SK-N-SH treated with all-trans-retinoic acid at 6 μM for 48 hours (cell line): ENCODE data around the gene RBM10.

ENCODE experiments used
- ARNTL ChIP-seq: fragments of 450-650 bp; formaldehyde crosslinking; IDR thresholded peaks from 2 replicates; pipeline ENCODE4 v1.5.0; 2020; ENCODE audit warnings: low read depth, mild to moderate bottlenecking, moderate library complexity, borderline replicate concordance
- CSRNP3 ChIP-seq: fragments of 250-450 bp; sonication (Bioruptor Pico); IDR thresholded peaks from 2 replicates; pipeline ENCODE4 v1.5.1; 2021; ENCODE audit warnings: mild to moderate bottlenecking, moderate library complexity
- GLIS3 ChIP-seq: fragments of 250-450 bp; sonication (Bioruptor Pico); IDR thresholded peaks from 2 replicates; pipeline ENCODE4 v1.5.0; 2020; ENCODE audit warnings: mild to moderate bottlenecking, moderate library complexity
- ISL1 ChIP-seq: fragments of 250-450 bp; sonication (Bioruptor Pico); IDR thresholded peaks from 2 replicates; pipeline ENCODE4 v2.1.2; 2022; ENCODE audit warnings: mild to moderate bottlenecking, moderate library complexity
- PATZ1 ChIP-seq: fragments of 250-450 bp; sonication (Bioruptor Pico); IDR thresholded peaks from 2 replicates; pipeline ENCODE4 v1.8.0; 2020; ENCODE audit warnings: mild to moderate bottlenecking, moderate library complexity, borderline replicate concordance
- POU6F1 ChIP-seq: fragments of 250-450 bp; sonication (Bioruptor Pico); IDR thresholded peaks from 2 replicates; pipeline ENCODE4 v1.8.0; 2021; ENCODE audit warnings: low read depth, mild to moderate bottlenecking, moderate library complexity, borderline replicate concordance
- SNAI2 ChIP-seq: fragments of 250-450 bp; sonication (Bioruptor Pico); IDR thresholded peaks from 2 replicates; pipeline ENCODE4 v1.5.0; 2020; ENCODE audit warnings: mild to moderate bottlenecking, moderate library complexity
- TOX ChIP-seq: fragments of 250-450 bp; sonication (Bioruptor Pico); IDR thresholded peaks from 2 replicates; pipeline ENCODE4 v1.8.0; 2021; ENCODE audit warnings: mild to moderate bottlenecking, moderate library complexity, borderline replicate concordance
- ZC3H10 ChIP-seq: fragments of 250-450 bp; sonication (Bioruptor Pico); IDR thresholded peaks from 2 replicates; pipeline ENCODE4 v1.5.1; 2021; ENCODE audit warnings: mild to moderate bottlenecking, moderate library complexity
- ZFP3 ChIP-seq: fragments of 250-450 bp; sonication (Bioruptor Pico); IDR thresholded peaks from 2 replicates; pipeline ENCODE4 v1.5.0; 2020; ENCODE audit warnings: mild to moderate bottlenecking, moderate library complexity
- ZNF565 ChIP-seq: fragments of 450-650 bp; formaldehyde crosslinking; conservative IDR thresholded peaks from 2 replicates; pipeline ENCODE4 v1.5.0; 2020; ENCODE audit warnings: low read depth, mild to moderate bottlenecking, moderate library complexity

- no peak for TF ChIP-seq GLIS3 (CRISPR knock-in tag)
- TF ChIP-seq ZC3H10, result no peak
- TF ChIP-seq ARNTL (CRISPR knock-in tag), result no peak
- no peak for TF ChIP-seq ZFP3
- no peak for TF ChIP-seq CSRNP3 (CRISPR knock-in tag)
- TF ChIP-seq POU6F1 (CRISPR knock-in tag), result no peak
- TF ChIP-seq ZNF565 (CRISPR knock-in tag), result no peak
- no peak for TF ChIP-seq ISL1 (CRISPR knock-in tag)
- no peak for TF ChIP-seq SNAI2 (CRISPR knock-in tag)
- TF ChIP-seq PATZ1 (CRISPR knock-in tag), result no peak
- no peak for TF ChIP-seq TOX (CRISPR knock-in tag)
Observed at GRCh38 chrX:47182106-47182700, 37.2 kb downstream of the RBM10 start.
